HEK293T (cell line): ENCODE measurements around the gene CDKN2B-AS1.

ENCODE experiments used
- BHLHE40 ChIP-seq: fragments of 450-650 bp; IDR thresholded peaks from 2 replicates; pipeline ENCODE4 v1.6.1; 2016; ENCODE audit warnings: mild to moderate bottlenecking, moderate library complexity, borderline replicate concordance
- ELF4 ChIP-seq: fragments of 450-650 bp; IDR thresholded peaks from 2 replicates; pipeline ENCODE4 v1.6.1; 2017; ENCODE audit warnings: antibody characterized with exemption
- FOXA1 ChIP-seq: fragments of 450-650 bp; IDR thresholded peaks from 2 replicates; pipeline ENCODE4 v1.6.1; 2016; ENCODE audit warnings: mild to moderate bottlenecking
- FOXK2 ChIP-seq: fragments of 450-650 bp; IDR thresholded peaks from 2 replicates; pipeline ENCODE4 v1.6.1; 2016; ENCODE audit warnings: mild to moderate bottlenecking
- FOXM1 ChIP-seq: fragments of 450-650 bp; IDR thresholded peaks from 2 replicates; pipeline ENCODE4 v1.6.1; 2017; ENCODE audit warnings: mild to moderate bottlenecking, borderline replicate concordance
- HDGF ChIP-seq: fragments of 450-650 bp; IDR thresholded peaks from 2 replicates; pipeline ENCODE4 v1.6.1; 2017; ENCODE audit warnings: antibody characterized with exemption, borderline replicate concordance
- NFRKB ChIP-seq: fragments of 450-650 bp; IDR thresholded peaks from 2 replicates; pipeline ENCODE4 v1.6.1; 2016; ENCODE audit warnings: mild to moderate bottlenecking, moderate library complexity
- SP1 ChIP-seq: fragments of 450-650 bp; IDR thresholded peaks from 2 replicates; pipeline ENCODE4 v1.6.1; 2017
- SUZ12 ChIP-seq: fragments of 450-650 bp; IDR thresholded peaks from 2 replicates; pipeline ENCODE4 v1.6.1; 2016; ENCODE audit warnings: mild to moderate bottlenecking
- TARDBP ChIP-seq: fragments of 450-650 bp; IDR thresholded peaks from 2 replicates; pipeline ENCODE4 v1.6.1; 2016

- TF ChIP-seq TARDBP (no peak), NFRKB (no peak), SP1 (no peak), BHLHE40 (no peak), ELF4 (no peak), FOXA1 (no peak), SUZ12 (no peak), HDGF (no peak), FOXM1 (no peak), FOXK2 (no peak)
Observed at GRCh38 chr9:21996438-21996837, 1.8 kb downstream of the CDKN2B-AS1 start.
